Measurements from ENCODE around the gene PSME3. TPM values are rescaled to one million over a fixed set of nuclear protein-coding genes. Genes with fewer than 3 reads are reported as not detected.
"Not testable (repeated sequence)": the region's sequence is repeated elsewhere in the genome, so short reads cannot be mapped to it uniquely, and the experiment has no call there.

PSME3 gene
- total and polyA plus RNA-seq, 3 experiments from 2014 or later: 136 to 244 (median 243) TPM

- not testable (repeated sequence) for H3K9me3 ChIP-seq (ENCODE audit: low read length); H3K27me3 ChIP-seq (ENCODE audit: insufficient read depth, low read length, poor library complexity, severe bottlenecking)
Observed at GRCh38 chr17:42867694-42868261, 34.6 kb downstream of the PSME3 start.

GRCh38 chr17:42868338-42868737 lies 35.1 kb downstream of the PSME3 start:
- Histone ChIP-seq H3K27me3 (ENCODE audit: insufficient read depth, low read length, poor library complexity, severe bottlenecking) (no peaks in the 10 kb centered on the region), H3K27ac (ENCODE audit: low read depth, low read length) (no peak overlapping the region), H3K36me3 (ENCODE audit: insufficient read depth, low read length) (no peaks in the 10 kb centered on the region), H3K9me3 (ENCODE audit: low read length) (no peaks in the 10 kb centered on the region), H3K4me1 (ENCODE audit: insufficient read depth, low read length) (no peaks in the 10 kb centered on the region), H3K4me3 (ENCODE audit: low read length) (no peak overlapping the region)
- H3K27me3 Mint-ChIP-seq: peaks cover 22 to 57% of the 10 kb centered on the region in 2 donors
- H3K4me1 Mint-ChIP-seq: no peaks in the 10 kb centered on the region
- no peak overlapping the region for H3K27ac Mint-ChIP-seq
- peaks cover 0 to 6% (median 0%) of the 10 kb centered on the region in 5 donors for H3K9me3 Mint-ChIP-seq
- CTCF ChIA-PET: no interaction called here
- no peak for DNase-seq
- no peak overlapping the region for H3K4me3 Mint-ChIP-seq
- POLR2A ChIA-PET: no interaction called here
- no peaks in the 10 kb centered on the region for H3K36me3 Mint-ChIP-seq

More at GRCh38 chr17:42867694-42868261, 34.6 kb downstream of the PSME3 start:
- H3K27ac ChIP-seq (ENCODE audit: low read depth, low read length); H3K36me3 ChIP-seq (ENCODE audit: insufficient read depth, low read length); H3K27ac Mint-ChIP-seq; CTCF ChIA-PET; DNase-seq; H3K4me1 ChIP-seq (ENCODE audit: insufficient read depth, low read length); H3K4me3 Mint-ChIP-seq; H3K36me3 Mint-ChIP-seq; H3K4me3 ChIP-seq (ENCODE audit: low read length); H3K9me3 Mint-ChIP-seq; H3K4me1 Mint-ChIP-seq; POLR2A ChIA-PET: not testable (repeated sequence)
- H3K27me3 Mint-ChIP-seq: peaks cover 22 to 53% of the 10 kb centered on the region in 2 donors

DNA sequence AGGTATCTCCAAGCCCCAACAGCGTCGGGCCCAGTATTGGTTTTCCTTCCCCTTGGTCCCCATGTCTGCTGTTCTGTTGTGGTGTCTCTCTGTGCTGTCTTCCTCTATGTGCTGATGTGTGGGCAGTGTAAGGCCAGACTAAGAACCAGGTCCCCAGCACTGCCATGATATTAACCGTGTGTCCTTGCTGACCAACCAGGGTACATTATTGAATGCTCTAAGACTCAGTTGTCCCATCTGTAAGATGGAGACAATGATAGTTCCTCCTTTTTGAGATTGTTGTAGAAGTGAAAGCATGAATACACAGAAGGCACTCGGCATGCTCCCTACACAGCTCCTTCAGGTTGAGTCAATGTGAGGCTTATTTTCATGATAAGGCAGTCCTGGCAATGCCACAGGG lies 38.5 kb downstream of the PSME3 start:
- Histone ChIP-seq H3K27me3 (ENCODE audit: insufficient read depth, low read length, poor library complexity, severe bottlenecking) (no peaks in the 10 kb centered on the region), H3K36me3 (ENCODE audit: insufficient read depth, low read length) (no peaks in the 10 kb centered on the region), H3K27ac (ENCODE audit: low read depth, low read length) (no peak overlapping the region), H3K4me3 (ENCODE audit: low read length) (no peak overlapping the region), H3K9me3 (ENCODE audit: low read length) (no peaks in the 10 kb centered on the region), H3K4me1 (ENCODE audit: insufficient read depth, low read length) (no peaks in the 10 kb centered on the region)
- ChIA-PET CTCF (no interaction called here), POLR2A (no interaction called here)
- H3K9me3 Mint-ChIP-seq: peaks cover 0 to 6% (median 0%) of the 10 kb centered on the region in 5 donors
- peaks cover 25 to 48% of the 10 kb centered on the region in 2 donors for H3K27me3 Mint-ChIP-seq
- DNase-seq: no peak
- peak overlapping the region in 1 of 8 donors; percentile 2 for H3K27ac Mint-ChIP-seq
- no peaks in the 10 kb centered on the region for H3K36me3 Mint-ChIP-seq
- no peaks in the 10 kb centered on the region for H3K4me1 Mint-ChIP-seq
- no peak overlapping the region for H3K4me3 Mint-ChIP-seq

DNA sequence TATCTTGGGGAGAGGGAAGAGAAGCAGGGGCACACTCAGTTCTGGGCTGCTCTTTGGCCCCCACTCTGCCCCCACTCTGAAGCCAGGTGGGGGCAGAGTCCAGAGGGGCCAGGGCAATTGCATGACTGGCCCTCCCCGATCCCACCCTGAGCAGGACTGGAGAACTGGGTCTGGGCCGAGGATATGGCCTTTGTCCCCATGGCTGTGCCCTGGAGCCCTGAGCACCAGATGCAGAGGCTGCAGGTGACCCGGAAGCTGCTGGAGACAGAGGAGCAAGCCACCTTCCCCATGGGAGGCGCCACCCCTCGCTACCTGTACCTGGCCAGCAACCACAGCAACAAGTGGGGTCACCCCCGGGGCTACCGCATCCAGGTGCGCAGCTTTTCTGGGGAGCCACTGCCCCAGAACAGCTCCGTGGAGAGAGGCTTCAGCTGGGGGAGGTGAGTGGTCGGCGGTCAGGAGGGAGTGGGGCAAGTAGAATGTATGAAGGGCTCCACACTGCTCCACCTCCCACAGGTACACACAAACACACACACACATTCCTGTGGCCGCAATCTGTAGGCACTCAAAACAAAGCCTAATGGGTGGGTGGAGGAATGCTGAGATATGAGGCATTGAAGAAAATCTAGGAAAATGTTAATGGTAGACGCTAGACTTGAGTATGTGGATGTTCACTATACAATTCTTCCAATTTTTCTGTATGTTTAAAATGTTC lies 39.2 kb downstream of the PSME3 start:
- Histone ChIP-seq H3K4me1 (ENCODE audit: insufficient read depth, low read length) (no peaks in the 10 kb centered on the region), H3K27me3 (ENCODE audit: insufficient read depth, low read length, poor library complexity, severe bottlenecking) (no peaks in the 10 kb centered on the region), H3K36me3 (ENCODE audit: insufficient read depth, low read length) (no peaks in the 10 kb centered on the region), H3K9me3 (ENCODE audit: low read length) (no peaks in the 10 kb centered on the region), H3K27ac (ENCODE audit: low read depth, low read length) (no peak overlapping the region), H3K4me3 (ENCODE audit: low read length) (no peak overlapping the region)
- no peak for DNase-seq
- POLR2A ChIA-PET: no interaction called here
- Mint-ChIP-seq H3K36me3 (no peaks in the 10 kb centered on the region), H3K27me3 (peaks cover 21 to 47% of the 10 kb centered on the region in 2 donors), H3K27ac (no peak overlapping the region), H3K4me1 (no peaks in the 10 kb centered on the region), H3K4me3 (no peak overlapping the region), H3K9me3 (peaks cover 0 to 6% (median 0%) of the 10 kb centered on the region in 5 donors)
- CTCF ChIA-PET: no interaction called here

GRCh38 chr17:42873315-42873714 lies 40.1 kb downstream of the PSME3 start:
- ChIA-PET POLR2A (no interaction called here), CTCF (no interaction called here)
- DNase-seq: no peak
- H3K4me3 Mint-ChIP-seq: no peak overlapping the region
- Histone ChIP-seq H3K27ac (ENCODE audit: low read depth, low read length) (no peak overlapping the region), H3K27me3 (ENCODE audit: insufficient read depth, low read length, poor library complexity, severe bottlenecking) (no peaks in the 10 kb centered on the region), H3K36me3 (ENCODE audit: insufficient read depth, low read length) (no peaks in the 10 kb centered on the region), H3K4me1 (ENCODE audit: insufficient read depth, low read length) (no peaks in the 10 kb centered on the region), H3K4me3 (ENCODE audit: low read length) (no peak overlapping the region), H3K9me3 (ENCODE audit: low read length) (no peaks in the 10 kb centered on the region)
- no peaks in the 10 kb centered on the region for H3K4me1 Mint-ChIP-seq
- H3K27me3 Mint-ChIP-seq: peaks cover 24 to 52% of the 10 kb centered on the region in 2 donors
- H3K9me3 Mint-ChIP-seq: peaks cover 0 to 6% (median 0%) of the 10 kb centered on the region in 5 donors
- H3K36me3 Mint-ChIP-seq: no peaks in the 10 kb centered on the region
- H3K27ac Mint-ChIP-seq: no peak overlapping the region

- H3K4me3 ChIP-seq (ENCODE audit: low read length); H3K4me3 Mint-ChIP-seq; DNase-seq; POLR2A ChIA-PET; H3K36me3 Mint-ChIP-seq; H3K9me3 Mint-ChIP-seq; H3K9me3 ChIP-seq (ENCODE audit: low read length); H3K27ac ChIP-seq (ENCODE audit: low read depth, low read length); H3K27ac Mint-ChIP-seq; H3K4me1 Mint-ChIP-seq; CTCF ChIA-PET; H3K27me3 ChIP-seq (ENCODE audit: insufficient read depth, low read length, poor library complexity, severe bottlenecking); H3K36me3 ChIP-seq (ENCODE audit: insufficient read depth, low read length); H3K4me1 ChIP-seq (ENCODE audit: insufficient read depth, low read length): not testable (repeated sequence)
- H3K27me3 Mint-ChIP-seq: peaks cover 24 to 53% of the 10 kb centered on the region in 2 donors
Observed at GRCh38 chr17:42873932-42874695, 40.9 kb downstream of the PSME3 start.

DNA sequence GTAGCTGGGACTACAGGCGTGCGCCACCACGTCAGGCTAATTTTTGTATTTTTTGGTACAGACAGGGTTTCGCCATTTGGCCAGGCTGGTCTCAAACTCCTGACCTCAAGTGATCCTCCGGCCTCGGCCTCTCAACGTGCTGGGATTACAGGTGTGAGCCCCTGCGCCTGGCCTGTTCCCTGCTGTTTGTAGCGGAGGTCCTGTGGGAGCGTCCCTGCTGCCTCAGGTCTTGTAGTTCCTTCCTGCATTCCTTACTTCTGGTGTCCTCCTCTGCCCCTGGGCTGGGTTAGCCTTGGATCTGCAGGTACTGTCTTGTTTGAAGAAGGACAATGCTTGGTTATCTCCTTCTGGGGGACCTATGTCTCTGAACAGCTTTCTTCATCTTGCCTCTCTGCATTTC lies 43.8 kb downstream of the PSME3 start:
- Mint-ChIP-seq H3K4me1 (no peaks in the 10 kb centered on the region), H3K4me3 (no peak overlapping the region), H3K9me3 (no peaks in the 10 kb centered on the region), H3K36me3 (no peaks in the 10 kb centered on the region), H3K27ac (no peak overlapping the region), H3K27me3 (peaks cover 21 to 34% of the 10 kb centered on the region in 2 donors)
- Histone ChIP-seq H3K36me3 (ENCODE audit: insufficient read depth, low read length) (no peaks in the 10 kb centered on the region), H3K27me3 (ENCODE audit: insufficient read depth, low read length, poor library complexity, severe bottlenecking) (no peaks in the 10 kb centered on the region), H3K4me3 (ENCODE audit: low read length) (no peak overlapping the region), H3K4me1 (ENCODE audit: insufficient read depth, low read length) (no peaks in the 10 kb centered on the region), H3K27ac (ENCODE audit: low read depth, low read length) (no peak overlapping the region), H3K9me3 (ENCODE audit: low read length) (no peaks in the 10 kb centered on the region)
- DNase-seq: no peak
- CTCF ChIA-PET: no interaction called here
- POLR2A ChIA-PET: no interaction called here

- Mint-ChIP-seq H3K4me1 (no peaks in the 10 kb centered on the region), H3K9me3 (no peaks in the 10 kb centered on the region), H3K4me3 (no peak overlapping the region), H3K36me3 (no peaks in the 10 kb centered on the region), H3K27me3 (peaks cover 21 to 26% of the 10 kb centered on the region in 2 donors), H3K27ac (no peak overlapping the region)
- ChIA-PET POLR2A (no interaction called here), CTCF (no interaction called here)
- Histone ChIP-seq H3K9me3 (ENCODE audit: low read length) (no peaks in the 10 kb centered on the region), H3K36me3 (ENCODE audit: insufficient read depth, low read length) (no peaks in the 10 kb centered on the region), H3K4me1 (ENCODE audit: insufficient read depth, low read length) (no peaks in the 10 kb centered on the region), H3K27ac (ENCODE audit: low read depth, low read length) (no peak overlapping the region), H3K4me3 (ENCODE audit: low read length) (no peak overlapping the region), H3K27me3 (ENCODE audit: insufficient read depth, low read length, poor library complexity, severe bottlenecking) (no peaks in the 10 kb centered on the region)
- DNase-seq: no peak
Observed at GRCh38 chr17:42878123-42878880, 45.1 kb downstream of the PSME3 start.

Measured in CD8-positive, alpha-beta memory T cell (primary cell).